Coronary artery (tissue), 2 donors: ENCODE data around the gene GGN.
"Not testable (repeated sequence)": the region's sequence is repeated elsewhere in the genome, so short reads cannot be mapped to it uniquely, and the experiment has no call there.

ENCODE experiments used
- DNase-seq: peaks from one replicate; pipeline ENCODE4 v3.0.0-alpha.2; 2017; ENCODE audit warnings: low spot score
- H3K27ac ChIP-seq, 2 donors: fragments of 200-600 bp; sonication (generic); one replicate each; pipeline ENCODE4 v1.5.1; 2016 to 2019
- H3K4me3 ChIP-seq: fragments of 200-600 bp; sonication (generic); 2 replicates; pipeline ENCODE4 v1.5.1; 2016; ENCODE audit warnings: mild to moderate bottlenecking, moderate library complexity
- CTCF ChIP-seq: fragments of 200-600 bp; sonication (generic); IDR thresholded peaks from one replicate; pipeline ENCODE4 v1.5.1; 2019; ENCODE audit warnings: antibody characterized with exemption

Gene GGN

GRCh38 chr19:38429055-38429810, 41.4 kb upstream of the GGN start:
- Histone ChIP-seq H3K27ac (no peak overlapping the region), H3K4me3 (no peak overlapping the region)
- TF ChIP-seq CTCF = no peak
- no peak for DNase-seq

- DNase-seq, H3K27ac ChIP-seq, H3K4me3 ChIP-seq: not testable (repeated sequence)
These were observed 39.3 kb upstream of the GGN start for GRCh38 chr19:38427035-38427677.

GRCh38 chr19:38425810-38426466, 38.1 kb upstream of the GGN start, which contains the start of gene RASGRP4:
RASGRP4 (minus strand) TSS chr19:38426219; CDS start chr19:38426091, 128 bp downstream.
- Histone ChIP-seq H3K4me3 (peak within 1 kb of the TSS; percentile 57), H3K27ac (no peak within 1 kb of the TSS)
- no peak for TF ChIP-seq CTCF
- DNase-seq = no peak

- peak overlapping the region; percentile 57 for H3K4me3 ChIP-seq
- no peak for DNase-seq
- TF ChIP-seq CTCF = no peak
- H3K27ac ChIP-seq = no peak overlapping the region
These were observed 37.5 kb upstream of the GGN start for GRCh38 chr19:38425222-38425809.

- no peak for DNase-seq
- Histone ChIP-seq H3K27ac (no peak overlapping the region), H3K4me3 (no peak overlapping the region)
- no peak for TF ChIP-seq CTCF
These were observed 36.4 kb upstream of the GGN start for GRCh38 chr19:38424272-38424671.

- Histone ChIP-seq H3K4me3 (no peak overlapping the region), H3K27ac (no peak overlapping the region)
- no peak for TF ChIP-seq CTCF
- DNase-seq = no peak
These were observed 34.6 kb upstream of the GGN start for GRCh38 chr19:38422438-38422837.

- no peak for TF ChIP-seq CTCF
- Histone ChIP-seq H3K4me3 (no peak overlapping the region), H3K27ac (no peak overlapping the region)
- no peak for DNase-seq
These were observed 34.0 kb upstream of the GGN start for GRCh38 chr19:38421856-38422255.
